ENCODE results near the gene IGFL4. TPM values are rescaled to one million over a fixed set of nuclear protein-coding genes. Genes with fewer than 3 reads are reported as not detected.

The IGFL4 gene
- total RNA-seq, 2 experiments from 2014 or later, result not detected

GRCh38 chr19:46066471-46066870, 25.7 kb upstream of the IGFL4 start:
- H3K4me3 Mint-ChIP-seq, result no peak overlapping the region
- ChIA-PET CTCF (no interaction called here), POLR2A (no interaction called here)
- peaks cover 3% of the 10 kb centered on the region for H3K4me1 Mint-ChIP-seq (ENCODE audit: low read depth)
- H3K36me3 Mint-ChIP-seq (ENCODE audit: low read depth), result no peaks in the 10 kb centered on the region
- intact Hi-C loops (cut with micrococcal nuclease), result no loop called here
- no peaks in the 10 kb centered on the region for H3K9me3 Mint-ChIP-seq
- no peak overlapping the region for H3K27ac Mint-ChIP-seq
- ATAC-seq (no peak), DNase-seq (no peak)
- TF ChIP-seq CTCF (IDR thresholded peaks at IDR 0.05), result no peak
- peaks cover 48% of the 10 kb centered on the region for H3K27me3 Mint-ChIP-seq

GRCh38 chr19:46065486-46066071, 24.8 kb upstream of the IGFL4 start:
- ChIA-PET POLR2A (no interaction called here), CTCF (no interaction called here)
- no peak for TF ChIP-seq CTCF (IDR thresholded peaks at IDR 0.05)
- Mint-ChIP-seq H3K4me1 (ENCODE audit: low read depth) (peaks cover 3% of the 10 kb centered on the region), H3K4me3 (no peak overlapping the region), H3K9me3 (no peaks in the 10 kb centered on the region), H3K27ac (no peak overlapping the region), H3K27me3 (peaks cover 45% of the 10 kb centered on the region), H3K36me3 (ENCODE audit: low read depth) (no peaks in the 10 kb centered on the region)
- ATAC-seq (no peak), DNase-seq (no peak)
- intact Hi-C loops (cut with micrococcal nuclease), result no loop called here

GRCh38 chr19:46063201-46063600, 22.4 kb upstream of the IGFL4 start:
- ChIA-PET CTCF (interaction anchor here (0.9 to 1.8 kb wide), 2 partner anchors 14 to 380 kb away, joined by 3 to 4 read pairs; no protein-coding TSS in a partner anchor), POLR2A (no interaction called here)
- no peaks in the 10 kb centered on the region for H3K4me1 Mint-ChIP-seq (ENCODE audit: low read depth)
- peaks cover 44% of the 10 kb centered on the region for H3K27me3 Mint-ChIP-seq
- H3K27ac Mint-ChIP-seq, result no peak overlapping the region
- no peak for TF ChIP-seq CTCF (IDR thresholded peaks at IDR 0.05)
- intact Hi-C loops (cut with micrococcal nuclease), result no loop called here
- H3K36me3 Mint-ChIP-seq (ENCODE audit: low read depth), result no peaks in the 10 kb centered on the region
- no peak overlapping the region for H3K4me3 Mint-ChIP-seq
- DNase-seq (no peak), ATAC-seq (no peak)
- peaks cover 6% of the 10 kb centered on the region for H3K9me3 Mint-ChIP-seq

- H3K4me1 Mint-ChIP-seq (ENCODE audit: low read depth), result no peaks in the 10 kb centered on the region
- ChIA-PET CTCF (interaction anchor here (1.4 kb wide), 1 partner anchor 15 kb away, joined by 5 read pairs; no protein-coding TSS in a partner anchor), POLR2A (no interaction called here)
- H3K27me3 Mint-ChIP-seq, result peaks cover 45% of the 10 kb centered on the region
- intact Hi-C loops (cut with micrococcal nuclease), result no loop called here
- DNase-seq (no peak), ATAC-seq (no peak)
- no peak for TF ChIP-seq CTCF (IDR thresholded peaks at IDR 0.05)
- no peak overlapping the region for H3K4me3 Mint-ChIP-seq
- no peak overlapping the region for H3K27ac Mint-ChIP-seq
- no peaks in the 10 kb centered on the region for H3K36me3 Mint-ChIP-seq (ENCODE audit: low read depth)
- peaks cover 6% of the 10 kb centered on the region for H3K9me3 Mint-ChIP-seq
These were observed 19.2 kb upstream of the IGFL4 start for GRCh38 chr19:46060012-46060411.

GRCh38 chr19:46058778-46059177, 18.0 kb upstream of the IGFL4 start:
- ATAC-seq (no peak), DNase-seq (no peak)
- ChIA-PET CTCF (interaction anchor here (0.6 to 1.1 kb wide), 4 partner anchors 30 to 165 kb away, joined by 3 to 6 read pairs (median 3); no protein-coding TSS in a partner anchor), POLR2A (no interaction called here)
- intact Hi-C loops (cut with micrococcal nuclease), result no loop called here
- Mint-ChIP-seq H3K9me3 (peaks cover 6% of the 10 kb centered on the region), H3K36me3 (ENCODE audit: low read depth) (no peaks in the 10 kb centered on the region), H3K27me3 (peaks cover 43% of the 10 kb centered on the region), H3K27ac (no peak overlapping the region), H3K4me1 (ENCODE audit: low read depth) (no peaks in the 10 kb centered on the region), H3K4me3 (no peak overlapping the region)
- no peak for TF ChIP-seq CTCF (IDR thresholded peaks at IDR 0.05)
